BE2C (cell line): ENCODE data around the gene MEAK7.

Source experiments
- DNase-seq: peaks from one replicate; pipeline ENCODE4 v3.0.0-alpha.2; 2020
- H3K27me3 ChIP-seq: fragments of 250-450 bp; sonication (Bioruptor Pico); 2 replicates; pipeline ENCODE4 v1.5.1; 2020; ENCODE audit warnings: mild to moderate bottlenecking
- H3K36me3 ChIP-seq: fragments of 250-450 bp; sonication (Bioruptor Pico); 2 replicates; pipeline ENCODE4 v1.5.1; 2020; ENCODE audit warnings: mild to moderate bottlenecking
- H3K4me1 ChIP-seq: fragments of 250-450 bp; sonication (Bioruptor Pico); 2 replicates; pipeline ENCODE4 v1.5.1; 2020
- H3K4me3 ChIP-seq: 2 replicates; pipeline ENCODE4 v1.5.1; 2011; ENCODE audit warnings: low read depth, low read length
- H3K9me3 ChIP-seq: fragments of 250-450 bp; sonication (Bioruptor Pico); 2 replicates; pipeline ENCODE4 v1.5.1; 2020
- CTCF ChIP-seq: IDR thresholded peaks from 2 replicates; pipeline ENCODE4 v1.5.1; 2012; ENCODE audit warnings: mild to moderate bottlenecking, low read depth, low read length

Gene MEAK7

DNA sequence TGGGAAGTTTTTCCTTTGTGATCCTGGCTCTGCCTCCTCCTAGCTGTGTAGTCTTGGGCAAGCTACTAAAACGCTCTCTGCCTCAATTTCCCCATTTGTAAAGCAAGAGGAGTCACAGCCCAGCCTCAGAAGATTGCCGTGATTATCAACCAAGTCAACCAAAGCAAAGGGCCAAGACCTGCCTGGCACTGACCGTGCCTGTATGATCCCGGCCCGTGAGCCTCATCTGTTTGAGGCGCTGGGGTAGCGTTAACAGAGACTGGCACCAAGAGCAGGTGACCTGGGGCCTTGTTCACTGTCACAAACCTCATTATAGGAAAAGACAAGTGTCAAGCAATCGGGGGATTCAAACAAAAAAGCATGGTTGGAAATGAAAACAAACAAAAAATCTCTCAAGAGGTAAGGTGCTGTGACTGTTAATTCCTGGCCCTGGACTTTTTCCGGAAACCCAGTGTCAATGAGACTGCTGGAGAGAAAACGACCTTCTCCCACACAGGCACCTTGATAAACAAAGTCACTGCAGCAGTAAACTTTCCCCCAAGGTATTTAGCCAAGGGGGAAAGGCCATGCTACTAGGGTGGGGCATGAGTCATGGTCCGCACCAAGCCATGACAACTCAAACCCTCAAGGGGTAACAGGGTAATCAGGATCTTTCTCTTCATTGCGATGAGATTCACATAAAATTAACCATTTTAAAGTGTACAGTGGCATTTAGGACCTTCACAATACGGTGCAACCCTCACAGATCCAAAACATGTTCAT, 5.4 kb downstream of the MEAK7 start:
- Histone ChIP-seq H3K4me3 (no peak overlapping the region), H3K9me3 (no peaks in the 10 kb centered on the region), H3K27me3 (no peaks in the 10 kb centered on the region), H3K4me1 (no peaks in the 10 kb centered on the region; the same call in 1 of the 2 replicates), H3K36me3 (no peaks in the 10 kb centered on the region)
- TF ChIP-seq CTCF = no peak
- DNase-seq = no peak

- Histone ChIP-seq H3K4me3 (no peak overlapping the region), H3K36me3 (no peaks in the 10 kb centered on the region), H3K4me1 (no peaks in the 10 kb centered on the region; the same call in 1 of the 2 replicates), H3K27me3 (no peaks in the 10 kb centered on the region), H3K9me3 (no peaks in the 10 kb centered on the region)
- TF ChIP-seq CTCF = no peak
- no peak for DNase-seq
These were observed 6.2 kb downstream of the MEAK7 start for GRCh38 chr16:84498223-84498610.

DNA sequence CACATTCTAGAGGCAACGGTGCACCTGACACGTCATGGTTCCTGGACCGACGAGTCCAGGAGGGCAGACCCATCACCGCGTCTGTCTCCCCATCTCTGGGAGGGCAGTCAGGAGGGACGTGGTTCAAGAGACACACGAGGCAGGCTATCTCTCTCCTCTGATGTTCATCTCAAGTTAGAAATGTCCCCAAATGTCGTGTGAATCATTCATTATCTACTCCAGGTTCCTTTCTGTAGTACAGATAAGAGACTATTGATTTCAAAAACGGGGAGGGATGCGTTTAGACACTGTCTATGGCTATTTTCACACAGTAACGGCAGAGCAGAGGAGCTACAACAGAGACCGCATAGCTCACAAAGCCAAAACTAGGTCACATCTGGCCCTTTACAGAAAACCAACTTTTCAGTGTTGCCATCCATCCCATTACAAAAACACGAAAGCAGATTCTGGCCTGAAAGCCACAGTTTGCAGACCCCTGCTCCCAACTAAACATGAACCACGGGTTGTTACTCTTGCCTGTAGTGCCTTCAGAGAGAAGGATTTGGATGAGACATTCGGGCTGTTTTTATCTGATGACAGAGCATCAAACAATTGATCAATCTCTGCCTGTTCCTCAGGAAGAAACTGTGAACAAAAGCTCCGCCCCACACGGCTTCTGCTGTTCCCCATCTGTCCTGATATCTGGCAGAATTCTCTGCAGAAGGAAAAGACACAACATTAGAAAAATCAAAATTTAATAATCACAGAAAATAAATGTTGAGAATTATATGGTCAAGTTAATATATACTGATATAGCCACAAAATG, 6.8 kb downstream of the MEAK7 start:
- H3K9me3 ChIP-seq = no peaks in the 10 kb centered on the region
- no peaks in the 10 kb centered on the region; the same call in 1 of the 2 replicates for H3K4me1 ChIP-seq
- TF ChIP-seq CTCF = no peak
- H3K36me3 ChIP-seq = peaks cover 3% of the 10 kb centered on the region; the same call in 1 of the 2 replicates
- no peaks in the 10 kb centered on the region for H3K27me3 ChIP-seq
- no peak overlapping the region for H3K4me3 ChIP-seq
- DNase-seq = no peak

GRCh38 chr16:84496991-84497390, 7.5 kb downstream of the MEAK7 start:
- no peak for TF ChIP-seq CTCF
- Histone ChIP-seq H3K4me1 (no peaks in the 10 kb centered on the region; the same call in 1 of the 2 replicates), H3K36me3 (peaks cover 3% of the 10 kb centered on the region; the same call in 1 of the 2 replicates)

GRCh38 chr16:84495506-84495905, 9.0 kb downstream of the MEAK7 start:
- no peak for TF ChIP-seq CTCF
- Histone ChIP-seq H3K4me1 (no peaks in the 10 kb centered on the region; the same call in 1 of the 2 replicates), H3K36me3 (peaks cover 3% of the 10 kb centered on the region; the same call in 1 of the 2 replicates), H3K9me3 (no peaks in the 10 kb centered on the region), H3K4me3 (no peak overlapping the region), H3K27me3 (no peaks in the 10 kb centered on the region)
- no peak for DNase-seq

More at GRCh38 chr16:84496991-84497390, 7.5 kb downstream of the MEAK7 start:
- Histone ChIP-seq H3K4me3 (no peak overlapping the region), H3K27me3 (no peaks in the 10 kb centered on the region), H3K9me3 (no peaks in the 10 kb centered on the region)
- no peak for DNase-seq
